Ascending aorta (tissue), 2 donors: Measurements from ENCODE around the gene AKR1B15. TPM values are rescaled to one million over a fixed set of nuclear protein-coding genes. Genes with fewer than 3 reads are reported as not detected.

Source experiments
- DNase-seq, 2 donors: peaks; one replicate each; pipeline ENCODE4 v3.0.0-alpha.2; 2019; ENCODE audit warnings: low spot score in 2 of 2
- H3K27ac ChIP-seq, 2 donors: fragments of 200-600 bp; sonication (generic); one replicate each; pipeline ENCODE4 v1.5.1; 2016 to 2017; ENCODE audit warnings: mild to moderate bottlenecking in 1 of 2
- H3K27me3 ChIP-seq: fragments of 200-600 bp; sonication (generic); one replicate; pipeline ENCODE4 v1.5.1; 2017
- H3K36me3 ChIP-seq, 2 donors: fragments of 200-600 bp; sonication (generic); one replicate each; pipeline ENCODE4 v1.5.1; 2016
- H3K4me1 ChIP-seq, 2 donors: fragments of 200-600 bp; sonication (generic); one replicate each; pipeline ENCODE4 v1.5.1; 2016 to 2017; ENCODE audit warnings: mild to moderate bottlenecking in 1 of 2
- H3K4me3 ChIP-seq, 2 donors: fragments of 200-600 bp; sonication (generic); one replicate each; pipeline ENCODE4 v1.5.1; 2016 to 2017; ENCODE audit warnings: mild to moderate bottlenecking in 1 of 2
- H3K9me3 ChIP-seq, 2 donors: fragments of 200-600 bp; sonication (generic); one replicate each; pipeline ENCODE4 v1.5.1; 2016
- intact Hi-C: fragments of 100-400 bp; cut with DNase I; formaldehyde crosslinking; loops from one replicate; pipeline ENCODE4 v1.15.1; 2023
- total RNA-seq: library from RNA; depleted of rRNA; stranded (reverse); fragments of >200 nt; gene quantifications from one replicate; pipeline ENCODE4 v1.1.0, GENCODE V29; 2016
- TF ChIP-seq, protein P1 (sequence below), 3 experiments: fragments of 200-600 bp in 2 of 3; fragments of 450-650 bp in 1 of 3; sonication (generic) in 2 of 3; IDR thresholded peaks; one replicate each; pipeline ENCODE4 v1.5.1; 2016 to 2019; ENCODE audit warnings: antibody characterized with exemption in 3 of 3, mild to moderate bottlenecking in 1 of 3, moderate library complexity in 1 of 3

AKR1B15 gene
- not detected for total RNA-seq

DNA sequence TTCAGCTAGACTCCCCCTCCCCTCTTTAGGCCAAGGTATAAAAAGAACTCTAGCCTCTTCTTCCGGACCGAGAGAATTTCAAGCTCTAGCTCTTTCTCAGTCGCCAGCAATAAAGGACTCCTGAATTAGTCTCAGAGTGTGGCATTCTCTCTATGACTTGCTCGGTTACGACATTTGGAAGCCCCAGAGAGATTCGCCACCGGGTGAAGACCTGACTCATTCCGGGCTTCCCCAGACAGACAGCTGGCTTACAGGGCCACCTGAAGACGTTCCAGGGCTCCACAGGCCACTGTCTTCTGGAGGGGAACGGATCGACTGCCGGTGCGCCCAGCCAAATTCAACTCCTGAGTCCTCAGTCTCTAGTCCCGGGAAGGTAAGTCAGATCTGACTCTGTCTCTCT lies at the start of gene AKR1B15:
TSS of gene AKR1B15 (plus strand) at position 234 of the 400 bp plus-strand sequence. CDS start 15,510 bp downstream, outside the sequence.
- Histone ChIP-seq H3K9me3 (no peaks in the 10 kb centered on the region), H3K4me3 (peak within 1 kb of the TSS; percentile 53 to 57), H3K27me3 (no peaks in the 10 kb centered on the region), H3K27ac (no peak within 1 kb of the TSS), H3K36me3 (no peaks in the 10 kb centered on the region), H3K4me1 (no peaks in the 10 kb centered on the region)
- no peak for DNase-seq
- TF ChIP-seq, protein P1, sequence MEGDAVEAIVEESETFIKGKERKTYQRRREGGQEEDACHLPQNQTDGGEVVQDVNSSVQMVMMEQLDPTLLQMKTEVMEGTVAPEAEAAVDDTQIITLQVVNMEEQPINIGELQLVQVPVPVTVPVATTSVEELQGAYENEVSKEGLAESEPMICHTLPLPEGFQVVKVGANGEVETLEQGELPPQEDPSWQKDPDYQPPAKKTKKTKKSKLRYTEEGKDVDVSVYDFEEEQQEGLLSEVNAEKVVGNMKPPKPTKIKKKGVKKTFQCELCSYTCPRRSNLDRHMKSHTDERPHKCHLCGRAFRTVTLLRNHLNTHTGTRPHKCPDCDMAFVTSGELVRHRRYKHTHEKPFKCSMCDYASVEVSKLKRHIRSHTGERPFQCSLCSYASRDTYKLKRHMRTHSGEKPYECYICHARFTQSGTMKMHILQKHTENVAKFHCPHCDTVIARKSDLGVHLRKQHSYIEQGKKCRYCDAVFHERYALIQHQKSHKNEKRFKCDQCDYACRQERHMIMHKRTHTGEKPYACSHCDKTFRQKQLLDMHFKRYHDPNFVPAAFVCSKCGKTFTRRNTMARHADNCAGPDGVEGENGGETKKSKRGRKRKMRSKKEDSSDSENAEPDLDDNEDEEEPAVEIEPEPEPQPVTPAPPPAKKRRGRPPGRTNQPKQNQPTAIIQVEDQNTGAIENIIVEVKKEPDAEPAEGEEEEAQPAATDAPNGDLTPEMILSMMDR (IDR thresholded peaks at IDR 0.05), result no peak
- intact Hi-C loops, result no loop called here

DNA sequence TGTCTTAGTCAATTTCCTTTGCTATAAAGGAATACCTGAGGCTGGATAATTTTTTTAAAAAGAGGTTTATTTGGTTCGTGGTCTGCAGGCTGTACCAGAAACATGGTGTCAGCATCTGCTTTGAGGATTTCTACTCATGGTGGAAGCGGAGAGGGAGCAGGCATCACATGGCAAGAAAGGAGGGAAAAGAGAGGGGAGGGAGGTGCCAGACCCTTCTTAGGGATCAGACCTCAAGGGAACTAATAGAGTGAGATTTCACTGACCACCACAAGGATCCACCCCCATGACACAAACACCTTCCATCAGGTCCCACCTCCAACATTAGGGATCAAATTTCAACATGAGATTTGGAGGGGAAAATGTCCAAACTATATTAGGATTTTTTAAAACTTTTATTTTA lies 48.5 kb upstream of the AKR1B15 start:
- Histone ChIP-seq H3K36me3 (no peaks in the 10 kb centered on the region), H3K27ac (no peak overlapping the region), H3K9me3 (no peaks in the 10 kb centered on the region), H3K4me3 (no peak overlapping the region), H3K27me3 (no peaks in the 10 kb centered on the region), H3K4me1 (peaks cover 0 to 2% of the 10 kb centered on the region in 2 donors)
- intact Hi-C loops, result no loop called here
- DNase-seq, result no peak
- TF ChIP-seq, protein P1 (IDR thresholded peaks at IDR 0.05), result no peak

DNA sequence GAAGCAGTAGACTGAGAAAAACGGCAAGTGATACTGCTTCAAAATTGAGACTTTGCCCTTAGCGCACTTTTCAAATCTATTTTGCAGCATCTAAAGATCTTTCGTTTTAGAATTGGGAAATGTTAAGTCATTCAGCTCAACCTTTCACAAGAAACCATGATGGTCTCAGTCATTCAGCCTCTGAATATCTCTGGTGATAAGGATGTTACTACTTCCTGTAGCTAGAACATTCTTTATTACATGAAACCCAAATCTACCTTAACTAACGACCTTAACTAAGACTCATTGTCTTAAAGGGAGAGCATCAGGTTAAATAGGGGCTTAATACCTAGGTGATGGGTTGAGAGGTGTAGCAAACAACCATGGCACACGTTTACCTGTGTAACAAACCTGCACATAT lies 47.9 kb upstream of the AKR1B15 start:
- Histone ChIP-seq H3K27ac (no peak overlapping the region), H3K4me3 (no peak overlapping the region), H3K9me3 (no peaks in the 10 kb centered on the region), H3K27me3 (no peaks in the 10 kb centered on the region), H3K4me1 (peaks cover 0 to 2% of the 10 kb centered on the region in 2 donors), H3K36me3 (no peaks in the 10 kb centered on the region)
- no peak for DNase-seq
- TF ChIP-seq, protein P1 (IDR thresholded peaks at IDR 0.05), result no peak
- intact Hi-C loops, result no loop called here

DNA sequence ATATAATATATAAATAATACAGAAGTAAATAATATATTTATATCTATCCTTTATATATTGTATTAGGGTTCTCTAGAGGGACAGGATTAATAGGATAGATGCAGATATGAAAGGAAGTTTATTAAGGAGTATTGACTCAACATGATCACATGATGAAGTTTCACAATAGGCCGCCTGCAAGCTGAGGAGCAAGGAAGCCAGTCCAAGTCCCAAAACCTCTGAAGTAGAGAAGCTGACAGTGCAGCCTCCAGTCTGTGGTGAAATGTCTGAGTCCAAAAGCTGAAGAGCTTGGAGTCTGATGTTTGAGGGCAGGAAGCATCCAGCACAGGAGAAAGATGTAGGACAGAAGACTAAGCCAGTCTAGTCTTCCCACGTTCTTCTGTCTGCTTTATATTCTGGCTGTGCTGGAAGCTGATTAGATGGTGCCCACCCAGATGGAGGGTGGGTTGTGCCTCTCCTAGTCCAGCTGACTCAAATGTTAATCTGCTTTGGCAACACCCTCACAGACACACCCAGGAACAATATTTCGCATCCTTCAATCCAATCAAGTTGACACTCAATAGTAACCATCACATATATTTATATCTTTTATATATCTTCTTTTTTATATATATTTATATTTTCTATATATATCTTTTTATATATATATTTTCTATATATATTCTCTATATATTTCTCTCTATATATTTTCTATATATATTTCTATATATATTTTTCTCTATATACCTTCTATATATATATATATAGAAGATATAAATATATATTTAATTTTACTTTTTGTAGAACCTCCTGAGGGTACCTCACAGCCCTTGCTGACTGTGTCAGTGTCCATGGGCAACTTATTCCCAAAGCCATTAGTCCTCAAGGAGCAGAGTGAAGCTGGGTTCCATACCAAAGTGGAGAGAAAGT lies 46.2 kb upstream of the AKR1B15 start:
- Histone ChIP-seq H3K9me3 (no peaks in the 10 kb centered on the region), H3K27me3 (no peaks in the 10 kb centered on the region), H3K36me3 (no peaks in the 10 kb centered on the region), H3K4me3 (no peak overlapping the region), H3K4me1 (peaks cover 0 to 2% of the 10 kb centered on the region in 2 donors), H3K27ac (no peak overlapping the region)
- intact Hi-C loops, result no loop called here
- TF ChIP-seq, protein P1 (IDR thresholded peaks at IDR 0.05), result no peak
- DNase-seq, result peak; percentile 22 to 78

DNA sequence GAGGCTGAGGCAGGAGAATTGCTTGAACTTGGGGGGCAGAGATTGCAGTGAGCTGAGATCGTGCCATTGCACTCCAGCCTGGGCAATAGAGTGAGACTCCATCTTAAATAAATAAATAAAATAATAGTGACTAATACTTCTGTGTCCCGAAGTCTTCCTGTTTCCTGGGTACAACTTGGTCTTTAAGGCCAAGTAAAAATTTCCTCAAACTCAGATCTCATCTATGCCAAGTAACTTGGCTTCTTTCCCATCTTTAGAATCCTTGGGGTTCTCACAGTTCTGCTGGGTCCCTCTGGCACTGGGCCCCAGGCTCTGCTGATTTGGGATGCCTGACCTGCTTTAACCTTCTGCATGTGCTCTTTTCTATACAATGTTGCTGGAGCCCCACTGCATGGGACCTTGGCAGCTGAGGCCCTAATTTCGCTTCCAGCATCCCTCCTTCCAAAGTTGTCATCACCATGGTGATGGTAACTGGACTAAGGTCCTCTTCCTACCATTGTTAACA lies 44.2 kb upstream of the AKR1B15 start:
- Histone ChIP-seq H3K36me3 (no peaks in the 10 kb centered on the region), H3K4me3 (no peak overlapping the region), H3K27ac (no peak overlapping the region), H3K27me3 (no peaks in the 10 kb centered on the region), H3K9me3 (no peaks in the 10 kb centered on the region), H3K4me1 (peaks cover 0 to 2% of the 10 kb centered on the region in 2 donors)
- TF ChIP-seq, protein P1 (IDR thresholded peaks at IDR 0.05), result no peak
- intact Hi-C loops, result no loop called here
- no peak for DNase-seq
